Measurements from ENCODE around the gene NECAP2.
"Not testable (repeated sequence)": the region's sequence is repeated elsewhere in the genome, so short reads cannot be mapped to it uniquely, and the experiment has no call there.

DNA sequence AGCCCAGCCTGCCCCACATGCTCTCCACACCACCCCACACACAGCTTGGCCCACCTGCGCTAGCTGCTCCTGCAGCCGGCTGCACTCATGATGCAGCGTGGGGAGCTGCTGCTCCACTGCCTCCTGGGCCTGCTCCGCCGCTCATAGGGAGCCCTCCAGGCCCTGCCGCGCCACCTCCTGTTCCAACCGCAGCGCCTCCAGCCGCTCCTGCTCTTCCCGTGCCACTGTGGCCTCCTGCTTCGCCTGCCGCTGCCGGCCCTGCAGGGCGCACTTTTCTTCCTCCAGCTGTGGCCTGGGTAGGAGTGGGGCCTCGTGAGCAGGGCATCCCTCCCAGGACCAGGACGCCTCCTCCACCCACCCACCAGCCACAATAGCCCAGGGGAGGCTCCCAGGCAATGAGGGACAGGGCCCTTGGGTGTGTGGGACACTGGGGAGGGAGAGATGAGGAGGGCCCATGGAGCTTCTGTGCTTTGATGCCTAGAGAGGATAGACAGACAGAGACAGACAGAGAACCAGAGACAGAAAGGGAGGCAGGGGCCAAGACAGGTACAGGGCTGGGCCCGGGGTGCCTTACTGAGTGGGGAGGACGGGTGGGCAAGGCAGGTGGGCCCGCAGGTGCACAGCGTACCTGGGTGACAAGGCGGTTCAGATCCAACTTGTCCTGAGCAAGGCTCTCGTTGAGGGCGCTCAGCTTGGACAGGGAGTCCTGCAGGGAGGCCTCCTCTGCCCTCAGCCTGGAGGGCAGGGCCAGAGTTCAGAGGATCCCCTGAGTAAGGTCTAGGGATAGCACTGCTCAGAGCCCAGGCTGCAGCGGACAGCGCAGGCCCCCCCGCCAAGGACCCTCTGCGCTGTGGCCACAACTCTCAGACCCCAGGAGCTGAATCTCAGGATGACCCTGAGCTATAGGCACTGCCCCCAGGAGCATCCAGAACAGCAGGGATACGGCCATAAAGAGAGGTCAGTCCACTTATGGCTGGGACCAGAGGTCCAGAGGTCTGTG, 35.5 kb downstream of the NECAP2 start:
- TF ChIP-seq, protein P1, sequence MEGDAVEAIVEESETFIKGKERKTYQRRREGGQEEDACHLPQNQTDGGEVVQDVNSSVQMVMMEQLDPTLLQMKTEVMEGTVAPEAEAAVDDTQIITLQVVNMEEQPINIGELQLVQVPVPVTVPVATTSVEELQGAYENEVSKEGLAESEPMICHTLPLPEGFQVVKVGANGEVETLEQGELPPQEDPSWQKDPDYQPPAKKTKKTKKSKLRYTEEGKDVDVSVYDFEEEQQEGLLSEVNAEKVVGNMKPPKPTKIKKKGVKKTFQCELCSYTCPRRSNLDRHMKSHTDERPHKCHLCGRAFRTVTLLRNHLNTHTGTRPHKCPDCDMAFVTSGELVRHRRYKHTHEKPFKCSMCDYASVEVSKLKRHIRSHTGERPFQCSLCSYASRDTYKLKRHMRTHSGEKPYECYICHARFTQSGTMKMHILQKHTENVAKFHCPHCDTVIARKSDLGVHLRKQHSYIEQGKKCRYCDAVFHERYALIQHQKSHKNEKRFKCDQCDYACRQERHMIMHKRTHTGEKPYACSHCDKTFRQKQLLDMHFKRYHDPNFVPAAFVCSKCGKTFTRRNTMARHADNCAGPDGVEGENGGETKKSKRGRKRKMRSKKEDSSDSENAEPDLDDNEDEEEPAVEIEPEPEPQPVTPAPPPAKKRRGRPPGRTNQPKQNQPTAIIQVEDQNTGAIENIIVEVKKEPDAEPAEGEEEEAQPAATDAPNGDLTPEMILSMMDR (IDR thresholded peaks at IDR 0.05): not testable (repeated sequence)
- TF ChIP-seq POLR2A (IDR thresholded peaks at IDR 0.05): not testable (repeated sequence)
